ENCODE data around the gene MYH9.
"Not testable (repeated sequence)": the region's sequence is repeated elsewhere in the genome, so short reads cannot be mapped to it uniquely, and the experiment has no call there.

MYH9 gene

DNA sequence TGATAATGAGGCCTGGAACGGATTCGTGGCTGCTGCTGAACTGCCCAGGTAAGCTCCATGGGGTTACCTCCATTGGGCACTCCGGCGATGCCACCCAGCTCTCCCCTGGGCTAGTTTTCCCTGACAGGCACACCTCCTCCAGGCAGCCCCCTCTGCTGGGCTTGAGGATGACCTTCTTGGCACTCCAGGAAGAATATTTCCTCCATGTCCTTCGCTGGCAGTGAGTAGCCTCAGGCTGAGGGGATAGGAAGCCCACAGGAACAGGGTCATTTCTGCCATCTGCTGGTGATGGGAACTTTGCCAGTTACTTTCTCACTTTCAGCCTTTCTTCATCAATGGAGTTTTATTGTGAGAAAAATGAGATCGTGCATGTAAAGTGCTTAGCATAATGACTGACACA lies 126.1 kb downstream of the MYH9 start:
- DNase-seq: not testable (repeated sequence)

DNA sequence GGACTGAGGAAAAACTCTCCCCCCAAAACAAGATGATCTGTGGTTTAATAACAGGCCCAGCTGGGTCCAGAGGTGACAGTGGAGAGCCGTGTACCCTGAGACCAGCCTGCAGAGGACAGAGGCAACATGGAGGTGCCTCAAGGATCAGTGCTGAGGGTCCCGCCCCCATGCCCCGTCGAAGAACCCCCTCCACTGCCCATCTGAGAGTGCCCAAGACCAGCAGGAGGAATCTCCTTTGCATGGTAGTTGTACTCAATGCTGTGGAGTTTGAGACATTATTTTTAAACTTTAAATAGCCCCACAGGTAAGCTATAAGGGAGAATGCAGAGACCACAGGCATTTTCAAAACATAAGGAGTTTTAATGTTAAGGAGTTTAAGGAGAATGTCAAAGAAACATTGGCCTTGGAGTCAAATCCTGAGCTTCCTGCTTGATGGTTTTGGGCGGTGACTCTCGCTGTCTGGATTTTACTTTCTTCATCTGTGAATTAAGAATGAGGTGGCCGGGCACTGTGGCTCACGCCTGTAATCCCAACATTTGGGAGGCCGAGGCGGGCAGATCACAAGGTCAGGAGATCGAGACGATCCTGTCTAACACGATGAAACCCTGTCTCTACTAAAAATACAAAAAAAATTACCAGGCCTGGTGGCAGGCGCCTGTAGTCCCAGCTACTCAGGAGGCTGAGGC lies 128.0 kb downstream of the MYH9 start:
- DNase-seq: no peak

DNA sequence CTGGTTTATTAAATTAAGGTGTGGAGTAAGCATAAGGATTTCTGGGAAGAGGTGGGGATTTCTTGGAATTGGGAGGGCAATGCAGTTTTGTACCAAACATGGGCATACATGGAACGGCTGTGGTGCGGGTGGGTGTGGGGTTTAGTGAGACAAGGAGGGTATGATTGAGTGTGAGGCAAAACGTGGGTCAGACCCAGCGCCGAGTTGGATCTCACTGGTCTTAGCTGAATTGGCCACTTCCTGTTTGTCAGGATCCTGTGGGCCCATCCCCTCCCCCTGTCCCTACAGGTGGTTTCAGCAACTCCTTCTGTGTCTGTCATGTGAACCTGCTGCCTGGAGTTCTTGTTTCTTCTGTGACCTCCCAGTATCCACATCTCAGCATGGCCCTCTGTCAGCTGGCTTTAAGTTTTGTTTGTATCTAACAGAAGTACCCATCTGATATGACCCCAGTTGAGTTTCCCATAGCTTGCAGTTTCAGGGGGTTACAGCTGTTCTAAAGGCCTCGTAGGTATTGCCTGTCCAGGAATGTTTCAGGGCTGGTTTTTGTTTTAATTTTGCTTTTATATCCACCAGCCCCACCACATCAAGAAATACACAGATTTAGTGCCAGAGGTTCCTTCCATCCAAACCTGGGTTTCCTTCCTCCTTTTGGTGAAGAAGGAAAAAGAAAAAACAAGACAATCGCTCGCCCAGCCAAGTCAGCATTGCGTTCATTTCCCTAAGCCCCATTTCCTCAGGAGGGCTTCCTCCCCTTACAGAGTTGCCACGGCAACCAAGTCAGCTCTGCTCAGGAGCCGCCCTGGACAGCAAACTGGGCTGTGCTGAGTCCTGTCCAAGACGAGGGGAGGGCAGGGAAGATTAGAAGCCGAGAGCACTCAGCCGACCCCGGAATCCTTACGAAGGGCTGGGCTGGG lies 128.8 kb downstream of the MYH9 start:
- DNase-seq: peak; percentile 10

DNA sequence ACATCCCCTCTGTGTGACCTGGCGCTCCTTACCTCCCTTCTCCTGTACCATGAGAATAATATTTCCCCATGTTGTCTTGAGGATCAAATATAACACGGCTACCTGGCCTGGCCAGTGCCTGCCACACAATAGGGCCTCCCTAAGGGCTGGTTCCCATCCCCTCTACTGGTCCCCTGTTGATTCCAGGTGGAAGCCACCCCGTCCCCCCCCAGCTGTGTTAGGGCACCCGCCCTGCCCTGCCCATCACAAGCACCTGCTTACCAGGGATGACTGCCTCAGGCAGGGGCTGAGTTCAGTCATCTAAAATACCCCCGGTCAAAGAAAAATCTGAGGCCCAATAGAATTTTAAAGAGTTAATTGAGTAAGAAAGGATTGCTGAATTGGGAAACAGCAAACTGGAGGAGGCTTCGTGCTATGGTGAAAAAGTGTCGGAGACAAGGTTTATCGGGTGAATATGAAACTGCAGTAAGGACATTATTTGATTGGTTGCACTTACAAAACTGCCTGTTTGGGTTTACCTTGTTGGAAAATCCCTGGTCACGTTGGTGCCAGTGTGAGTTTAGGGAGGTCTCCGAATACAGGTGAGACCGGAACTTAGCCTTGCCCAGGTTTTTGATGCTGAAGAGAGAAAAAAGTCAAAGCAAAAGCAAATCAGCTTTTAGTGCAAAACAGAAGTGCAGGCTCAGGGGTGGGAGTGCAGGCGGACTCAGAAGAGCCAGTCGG lies 129.7 kb downstream of the MYH9 start:
- DNase-seq: no peak

DNA sequence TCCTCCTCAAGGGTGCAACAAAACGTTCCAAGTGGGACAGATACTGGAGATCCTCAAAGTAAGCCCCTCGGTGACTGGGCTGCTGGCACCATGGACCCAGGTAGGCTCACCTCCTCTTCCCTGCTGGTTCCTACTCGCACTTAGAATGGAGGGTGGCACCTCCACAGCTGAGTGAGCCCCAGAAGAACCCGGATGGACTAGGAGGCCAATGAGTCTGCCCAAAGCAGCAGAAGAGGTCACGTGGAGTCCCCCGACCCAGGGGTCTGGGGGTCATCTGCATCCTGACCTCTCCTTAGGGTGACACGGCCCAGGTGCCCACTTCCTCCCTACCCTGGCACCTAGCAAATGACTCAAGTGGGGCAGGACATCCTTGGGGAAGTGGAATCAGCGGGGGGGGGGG lies 130.5 kb downstream of the MYH9 start:
- no peak for DNase-seq

DNA sequence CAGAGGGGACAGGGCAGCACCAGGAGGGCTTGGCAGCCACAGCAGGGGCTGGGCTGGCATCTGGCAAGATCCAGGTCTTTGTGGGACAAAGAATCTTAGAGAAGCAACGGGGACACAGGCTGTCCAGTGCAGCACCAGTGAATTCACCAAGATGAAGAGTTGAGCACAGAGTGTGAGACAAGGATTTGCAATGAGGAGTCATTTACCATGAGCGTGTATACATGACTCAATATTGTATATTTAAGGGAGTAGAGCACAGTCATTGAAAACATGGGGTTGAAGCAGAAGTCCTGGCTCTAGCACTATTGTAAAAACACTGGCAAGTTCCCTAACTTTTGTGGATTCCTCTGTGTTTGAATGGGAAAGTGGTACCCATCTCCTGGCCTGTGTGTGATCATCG lies 131.3 kb downstream of the MYH9 start:
- DNase-seq: no peak

DNA sequence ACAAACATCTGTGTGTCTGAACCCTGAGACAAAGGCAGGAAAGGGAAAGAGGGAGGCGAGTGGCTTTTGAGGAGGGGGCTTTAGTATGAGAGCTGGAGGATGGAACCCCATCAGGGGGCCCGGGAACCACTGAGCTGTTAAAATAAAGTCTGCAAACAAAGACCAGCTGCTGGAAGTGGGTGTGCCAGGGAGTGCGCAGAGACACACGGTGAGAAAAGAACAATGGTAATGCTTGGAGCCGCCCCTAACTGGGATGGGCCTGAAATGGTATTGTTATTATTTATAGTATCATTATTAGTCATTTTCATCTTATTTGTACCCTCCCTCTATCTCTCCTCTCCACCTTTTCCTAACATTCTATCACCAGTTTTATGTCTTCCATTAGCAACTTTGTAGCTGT lies 132.2 kb downstream of the MYH9 start:
- DNase-seq: not testable (repeated sequence)

DNA sequence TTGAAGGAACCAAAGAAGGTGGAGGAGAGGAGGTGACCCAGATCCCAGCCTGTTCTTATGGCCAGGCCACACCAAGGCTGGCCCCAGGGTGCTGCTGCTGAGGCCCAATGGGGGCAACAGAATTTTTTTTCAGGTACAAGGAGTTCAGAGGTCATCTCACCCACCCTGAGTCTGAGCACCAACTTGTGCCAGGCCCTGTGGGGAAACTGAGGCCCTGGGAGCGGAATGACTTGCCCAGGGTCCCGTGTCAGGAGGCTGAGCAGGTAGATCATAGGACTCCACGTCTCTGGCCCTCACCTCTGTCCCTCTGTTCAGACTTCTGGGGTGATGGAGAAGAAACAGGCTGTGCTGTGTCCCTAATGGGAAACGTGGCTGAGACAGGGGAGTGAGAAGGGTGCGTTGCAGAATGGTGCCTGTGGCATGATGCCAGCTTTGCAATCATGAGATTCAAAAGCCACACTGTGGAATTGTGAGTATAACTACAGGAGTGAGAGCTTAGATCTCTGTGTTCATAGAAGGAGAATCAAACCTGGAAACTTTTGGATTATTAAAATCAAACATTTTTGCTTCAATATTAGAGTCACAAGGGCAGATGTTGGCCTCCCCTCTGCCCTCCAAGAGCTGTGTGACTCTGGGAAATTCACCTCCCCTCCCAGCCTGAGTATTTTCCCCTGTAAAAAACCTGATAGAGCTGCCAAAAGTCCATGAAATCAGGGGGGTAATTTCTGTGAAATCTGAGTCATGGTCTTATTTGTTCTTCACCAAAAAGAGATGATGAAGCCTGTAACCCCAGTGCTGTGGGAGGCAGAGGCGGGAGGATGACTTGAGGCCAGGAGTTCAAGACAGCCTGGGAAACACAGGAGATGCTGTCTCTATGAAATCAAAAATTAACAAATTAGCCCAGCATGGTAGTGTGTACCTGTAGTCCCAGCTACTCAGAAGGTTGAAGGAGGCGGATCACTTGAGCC lies 134.0 kb downstream of the MYH9 start:
- DNase-seq: peak; percentile 66

DNA sequence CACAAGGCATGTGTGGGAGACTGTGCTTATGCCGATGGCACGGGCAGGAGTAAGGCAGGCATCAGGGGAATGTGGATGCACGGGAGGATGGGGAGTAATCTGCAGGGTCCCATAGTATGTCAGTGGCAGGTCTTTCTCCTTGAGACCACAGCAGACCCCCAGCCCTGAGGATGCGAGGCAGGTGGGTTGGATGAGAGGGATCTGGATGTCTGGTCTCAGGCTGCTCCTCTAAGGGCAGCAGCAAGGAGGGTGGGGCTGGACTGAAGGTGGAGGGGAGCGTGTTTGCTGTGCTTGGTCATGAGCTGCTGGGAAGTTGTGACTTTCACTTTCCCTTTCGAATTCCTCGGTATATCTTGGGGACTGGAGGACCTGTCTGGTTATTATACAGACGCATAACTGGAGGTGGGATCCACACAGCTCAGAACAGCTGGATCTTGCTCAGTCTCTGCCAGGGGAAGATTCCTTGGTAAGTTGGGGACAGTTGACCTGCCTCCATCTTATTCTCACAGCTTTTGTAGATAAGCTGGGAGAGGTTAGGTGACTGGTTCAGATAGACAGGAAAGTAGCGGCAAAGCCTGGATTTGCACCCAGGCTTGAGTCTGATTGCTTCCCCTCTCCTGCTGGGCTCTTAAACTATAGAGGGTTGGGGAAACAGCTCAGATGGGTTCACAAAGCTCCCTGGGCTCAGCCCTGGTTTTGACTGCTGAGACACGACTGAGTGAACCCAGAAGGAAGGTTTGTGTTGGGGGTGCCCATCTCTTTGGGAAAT lies 134.8 kb downstream of the MYH9 start, which contains the start of gene APOL1:
APOL1 (plus strand) TSS at position 380 of the 769 bp plus-strand sequence. CDS start 1,823 bp downstream, outside the sequence.
- DNase-seq: peak; percentile 54

DNA sequence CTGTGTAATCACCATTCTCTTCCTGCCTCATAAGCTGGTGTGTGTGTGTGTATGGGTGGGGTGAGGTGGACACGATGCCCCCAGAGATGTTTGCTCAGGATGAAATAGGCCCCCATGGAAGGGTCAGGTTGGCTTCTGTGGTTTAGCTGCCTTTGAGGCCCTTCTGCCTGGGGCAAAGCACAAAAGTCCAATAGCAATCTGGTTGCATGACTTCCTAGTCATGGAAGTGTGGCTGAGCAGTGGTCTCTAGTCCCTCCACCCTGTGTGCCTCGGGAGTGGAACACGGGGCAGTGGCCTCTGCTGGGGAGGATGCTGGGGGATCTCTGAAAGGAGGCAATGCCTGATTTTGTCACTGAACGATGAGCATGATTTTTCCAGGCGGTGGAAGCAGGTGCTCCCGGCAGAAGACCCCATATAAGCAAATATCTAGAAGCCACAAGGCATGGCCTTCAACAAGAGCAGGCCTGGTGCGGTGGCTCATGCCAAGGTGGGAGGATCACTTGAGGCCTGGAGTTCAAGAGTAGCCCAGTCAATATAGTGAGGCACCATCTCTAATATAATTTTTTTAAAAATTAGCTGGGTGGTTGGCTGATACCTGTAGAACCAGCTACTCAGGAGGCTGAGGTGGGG lies 135.7 kb downstream of the MYH9 start:
- not testable (repeated sequence) for DNase-seq

DNA sequence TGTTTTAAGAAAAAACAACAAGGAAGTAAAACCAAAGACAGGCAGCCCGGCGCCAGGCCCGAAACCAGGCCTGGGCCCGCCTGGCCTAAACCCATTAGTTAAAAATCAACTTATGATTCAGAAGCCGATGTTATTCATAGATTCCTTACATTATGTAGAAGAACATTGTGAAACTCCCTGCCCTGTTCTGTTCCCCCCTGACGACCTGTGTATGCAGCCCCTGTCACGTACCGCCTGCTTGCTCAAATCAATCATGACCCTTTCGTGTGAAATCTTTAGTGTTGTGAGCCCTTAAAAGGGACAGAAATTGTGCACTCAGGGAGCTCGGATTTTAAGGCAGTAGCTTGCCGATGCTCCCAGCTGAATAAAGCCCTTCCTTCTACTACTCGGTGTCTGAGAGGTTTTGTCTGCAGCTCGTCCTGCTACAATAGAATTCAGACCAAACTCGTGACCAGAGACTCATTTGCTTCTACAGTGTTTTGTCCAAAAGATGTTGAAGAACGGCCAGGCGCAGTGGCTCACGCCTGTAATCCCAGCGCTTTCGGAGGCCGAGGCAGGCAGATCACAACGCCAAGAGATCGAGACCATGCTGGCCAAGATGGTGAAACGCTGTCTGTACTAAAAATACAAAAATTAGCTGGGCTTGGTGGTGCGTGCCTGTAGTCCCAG lies 137.3 kb downstream of the MYH9 start:
- not testable (repeated sequence) for DNase-seq

DNA sequence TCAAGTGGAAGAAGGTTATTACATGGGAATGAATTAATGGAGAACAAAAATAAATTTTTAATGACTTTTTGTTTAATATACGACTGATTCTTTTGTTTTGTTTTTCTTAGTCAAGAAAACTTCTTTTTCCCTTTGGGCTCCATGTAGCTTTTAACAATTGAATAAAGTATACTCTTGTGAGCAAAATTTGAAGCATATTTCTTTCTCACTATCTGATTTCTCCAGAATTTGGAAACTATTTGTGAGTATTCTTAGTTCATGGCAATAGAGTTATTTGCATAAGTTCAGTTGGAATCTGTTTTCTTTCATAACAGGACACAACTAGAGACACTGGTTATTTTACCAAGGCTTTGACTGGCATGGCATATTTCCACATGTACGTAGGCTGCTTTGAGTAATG lies 138.6 kb downstream of the MYH9 start:
- no peak for DNase-seq

DNA sequence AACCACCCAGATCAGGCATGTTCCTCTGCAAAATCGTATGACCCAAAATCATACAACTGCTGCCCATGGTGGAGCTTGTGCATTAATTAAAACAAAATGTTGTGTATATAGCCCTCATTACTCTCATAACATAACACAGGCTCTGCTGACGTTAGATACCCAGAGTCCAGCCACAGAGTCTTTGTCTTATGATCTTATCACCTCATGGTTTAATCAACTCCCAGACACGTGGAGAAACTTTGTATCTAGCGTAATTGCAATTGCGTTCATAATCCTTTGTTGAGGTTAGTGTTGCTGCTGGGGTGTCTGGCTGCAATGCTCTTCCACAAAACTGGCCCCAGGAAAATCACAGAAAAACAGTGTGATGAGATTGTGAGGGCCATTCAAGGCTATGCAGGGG lies 139.8 kb downstream of the MYH9 start:
- no peak for DNase-seq

DNA sequence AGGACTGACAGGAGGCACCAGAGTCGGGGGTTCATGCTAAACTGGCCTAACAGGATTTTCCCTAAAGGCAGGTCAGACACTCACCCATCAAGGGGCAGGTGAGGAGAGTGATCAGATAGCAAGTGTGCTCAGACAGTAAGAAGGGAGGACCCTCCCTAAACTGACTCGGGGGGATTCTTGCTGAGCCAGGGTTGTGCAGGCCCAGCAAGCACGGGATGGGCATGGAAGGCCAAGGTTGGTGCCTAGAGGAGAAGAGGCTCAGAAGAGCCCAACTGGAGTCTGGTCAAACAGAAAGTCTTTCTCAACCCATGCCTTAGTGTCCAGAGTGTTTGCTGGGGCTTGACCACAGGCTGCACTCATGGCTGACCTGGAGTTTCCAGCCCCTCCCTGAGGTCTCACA lies 141.0 kb downstream of the MYH9 start:
- DNase-seq: no peak

DNA sequence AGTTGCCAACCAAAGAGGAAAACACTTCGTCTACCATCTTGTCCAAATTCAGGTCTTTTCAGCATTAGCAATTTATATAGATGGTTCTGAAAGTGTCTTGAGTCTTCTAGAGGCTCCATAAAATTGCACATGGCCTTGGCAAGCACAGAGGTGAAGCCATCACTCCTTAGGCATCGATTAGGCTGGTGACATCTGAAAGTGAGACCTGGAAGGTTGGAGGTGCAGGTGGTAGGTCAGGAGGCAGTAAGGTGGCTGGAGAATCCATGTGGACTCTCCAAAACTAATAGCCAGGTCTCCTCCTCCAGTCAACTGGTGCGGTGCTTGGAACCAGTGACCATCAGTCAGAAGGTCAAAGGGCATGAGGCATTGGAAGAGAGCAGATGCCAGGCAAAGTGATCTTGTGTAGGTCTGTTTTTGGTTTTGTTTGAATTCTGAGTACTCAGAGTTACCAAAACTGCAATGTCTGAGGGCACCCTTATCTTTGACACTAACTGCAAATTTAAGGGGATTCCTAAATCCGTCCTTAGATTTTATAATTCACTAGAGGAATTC lies 141.9 kb downstream of the MYH9 start:
- no peak for DNase-seq

DNA sequence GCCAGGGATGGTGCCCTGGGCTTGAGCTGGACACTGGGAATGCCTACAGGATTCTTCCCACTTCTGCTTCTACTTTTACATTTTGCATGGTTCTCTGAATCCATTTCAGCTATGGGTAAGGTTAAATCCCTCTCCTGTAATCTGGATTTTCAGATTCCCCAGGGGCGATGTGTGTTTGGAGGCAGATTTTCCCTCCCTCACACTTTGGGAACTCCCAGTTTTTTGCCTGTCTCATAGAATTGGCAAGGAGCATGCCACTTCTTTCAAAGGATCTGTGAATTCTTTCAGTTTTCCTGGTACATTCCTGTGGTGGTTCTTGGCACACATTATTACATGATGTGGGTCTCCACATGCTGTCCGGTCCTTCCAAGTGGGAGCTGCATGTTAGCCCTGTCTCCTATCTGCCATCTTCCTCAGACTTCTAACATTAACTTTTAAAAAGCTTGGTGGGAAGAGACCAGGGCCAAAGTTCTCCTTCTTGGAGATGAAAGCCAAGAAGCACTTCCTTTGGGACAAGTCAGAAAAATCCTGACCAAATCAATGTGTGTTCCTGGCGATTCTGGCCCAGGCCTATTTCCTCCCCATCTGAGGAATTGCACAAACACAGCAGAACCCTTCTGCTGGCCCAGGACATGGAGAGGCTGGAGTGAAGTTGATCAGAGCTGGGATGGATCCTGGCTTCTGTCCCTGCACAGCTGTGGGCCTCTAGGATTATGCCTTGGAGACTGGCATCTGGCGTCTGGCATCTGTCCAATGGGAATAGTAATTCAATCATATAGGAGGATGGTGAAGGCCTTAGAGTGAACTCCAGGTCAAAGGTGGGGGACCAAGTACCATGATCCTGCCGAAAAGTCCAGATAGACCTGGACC lies 143.0 kb downstream of the MYH9 start:
- DNase-seq: no peak

DNA sequence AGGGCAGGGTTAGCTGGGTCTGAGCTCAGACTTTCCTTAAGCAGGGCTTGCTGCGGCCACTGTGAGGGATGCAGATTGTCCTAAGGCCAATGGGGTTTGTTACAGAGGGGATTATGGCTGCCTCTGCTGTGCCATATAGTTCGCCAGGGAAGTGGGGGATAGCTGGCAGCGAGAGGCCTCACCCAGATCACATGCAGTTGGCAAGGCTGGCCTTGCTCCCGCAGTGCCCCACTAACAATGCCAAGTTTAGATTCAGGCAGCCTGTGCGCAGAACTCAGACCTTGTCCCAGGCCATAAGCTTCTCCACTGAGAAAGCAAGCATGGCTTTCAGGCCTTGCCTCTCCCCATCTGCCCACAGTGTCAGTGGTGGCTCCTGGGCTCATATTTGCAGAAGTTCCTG lies 143.8 kb downstream of the MYH9 start:
- no peak for DNase-seq

DNA sequence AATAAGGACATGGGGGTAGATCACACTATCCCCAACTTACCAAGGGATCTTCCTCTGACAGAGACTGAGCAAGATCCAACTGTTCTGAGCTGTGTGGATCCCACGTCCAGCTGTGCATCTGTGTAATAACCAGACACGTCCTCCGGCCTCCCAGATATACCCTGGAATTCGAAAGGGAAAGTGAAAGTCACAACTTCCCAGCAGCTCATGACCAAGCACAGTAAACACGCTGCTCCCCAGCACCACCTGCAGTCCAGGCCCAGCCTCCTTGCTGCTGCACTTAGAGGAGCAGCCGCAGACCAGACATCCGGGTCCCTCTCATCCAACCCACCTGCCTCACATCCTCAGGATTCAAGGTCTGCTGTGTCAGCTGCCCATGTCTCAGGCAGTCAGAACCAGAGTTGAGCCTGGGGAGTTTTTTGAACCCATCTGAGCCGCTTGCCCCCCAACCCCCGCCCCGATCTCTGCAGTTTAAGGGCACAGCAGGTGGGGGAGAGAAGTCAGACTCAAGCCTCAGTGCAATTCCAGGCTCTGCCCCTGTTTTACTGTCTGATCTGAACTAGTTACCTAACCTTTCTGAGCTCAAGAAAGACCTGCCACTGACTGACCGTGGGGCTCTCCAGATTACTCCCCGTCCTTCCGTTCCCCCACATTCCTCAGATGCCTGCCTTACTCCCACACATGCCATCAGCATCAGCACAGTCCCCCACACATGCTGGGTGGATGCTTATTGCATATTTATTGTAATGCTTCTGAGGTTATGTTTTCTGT lies 148.2 kb downstream of the MYH9 start, which contains the start of gene APOL2:
APOL2 (minus strand) TSS at position 127 of the 771 bp plus-strand sequence. CDS start 6,365 bp downstream, outside the sequence.
- DNase-seq: peak; percentile 84
